Activated T-cell treated with anti-CD3 and anti-CD28 coated beads for 4 hours (primary cell): ENCODE results near the gene LRGUK.
"Not testable (repeated sequence)": the region's sequence is repeated elsewhere in the genome, so short reads cannot be mapped to it uniquely, and the experiment has no call there.

Experiments used
- DNase-seq: peaks from one replicate; pipeline ENCODE4 v3.0.0-alpha.2; 2020

The LRGUK gene

DNA sequence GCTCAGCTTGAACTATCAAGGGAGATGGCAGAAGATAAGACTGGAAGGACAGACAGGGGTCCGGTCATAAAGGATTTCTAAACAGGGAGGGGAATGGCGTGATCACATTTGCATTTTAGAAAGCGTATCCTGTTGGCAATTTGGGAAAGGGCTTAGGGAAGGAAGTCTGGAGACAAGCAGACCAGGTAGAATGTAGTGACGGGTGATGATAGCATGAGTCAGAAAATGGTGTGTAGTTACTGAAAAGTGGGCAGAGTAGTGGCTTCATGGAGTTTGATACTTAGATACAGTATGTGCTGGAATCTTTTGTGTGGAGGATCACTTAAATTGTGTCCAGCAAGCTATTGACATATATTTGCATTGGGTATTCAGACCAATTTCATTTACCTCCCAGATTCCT is 61.2 kb downstream of the LRGUK start:
- no peak for DNase-seq

- DNase-seq, result no peak
These were observed 62.4 kb downstream of the LRGUK start for GRCh38 chr7:134189559-134189958.

DNA sequence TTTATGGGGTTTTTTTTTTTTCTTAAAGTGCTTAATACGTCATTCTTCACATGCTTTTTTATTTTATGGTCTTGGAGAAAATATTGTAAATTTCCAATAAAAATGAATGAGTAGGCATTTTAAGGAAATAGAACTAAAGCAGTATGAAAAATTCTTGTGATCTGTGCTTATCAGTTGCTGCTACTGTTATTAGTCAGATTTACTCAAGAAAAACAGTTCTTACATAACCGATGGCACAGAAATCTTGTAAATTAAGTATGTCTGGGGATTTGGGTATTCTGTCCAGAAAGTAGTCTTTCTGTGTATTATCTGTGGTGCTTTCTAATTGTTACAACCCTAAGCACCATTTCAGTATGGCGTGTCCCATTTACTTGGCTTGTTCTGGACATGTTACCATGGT is 64.7 kb downstream of the LRGUK start:
- no peak for DNase-seq

DNA sequence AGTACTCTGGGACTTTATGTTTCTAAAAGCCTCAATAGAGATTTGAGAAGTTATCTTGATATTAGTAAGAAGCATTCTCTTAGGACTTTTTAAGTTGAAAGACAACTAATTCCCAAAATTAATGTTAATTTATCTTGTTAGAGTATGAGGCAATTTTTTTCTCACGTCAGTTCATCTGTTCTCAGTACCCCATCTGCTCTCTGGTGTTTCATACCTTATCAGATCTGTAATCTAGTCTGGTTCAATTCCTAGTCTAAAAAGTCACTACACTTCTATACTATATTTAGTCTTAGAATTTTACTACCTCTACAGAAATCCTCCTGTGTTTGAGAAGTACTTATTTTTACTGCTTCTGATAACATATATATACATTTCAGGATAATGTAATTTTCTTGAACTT is 66.1 kb downstream of the LRGUK start:
- no peak for DNase-seq

DNA sequence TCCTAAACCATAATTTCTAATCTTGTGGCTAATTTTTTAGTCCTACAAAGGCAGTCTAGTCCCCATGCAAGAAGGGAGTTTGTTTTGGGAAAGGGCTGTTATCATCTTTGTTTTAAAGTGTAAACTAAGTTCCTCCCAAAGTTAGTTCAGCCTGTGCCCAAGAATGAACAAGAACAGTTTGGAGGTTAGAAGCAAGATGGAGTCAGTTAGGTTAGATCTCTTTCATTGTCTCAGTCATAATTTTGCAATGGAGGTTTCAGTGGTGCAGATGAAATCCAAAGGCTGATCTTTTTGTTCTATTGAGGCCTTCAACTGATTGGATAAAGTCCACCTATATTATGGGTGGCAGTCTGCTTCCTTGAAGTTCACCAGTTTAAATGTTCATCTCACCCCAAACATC is 68.1 kb downstream of the LRGUK start:
- DNase-seq, result no peak

GRCh38 chr7:134196439-134196838 is 69.3 kb downstream of the LRGUK start:
- no peak for DNase-seq

- DNase-seq, result no peak
These were observed 70.2 kb downstream of the LRGUK start for GRCh38 chr7:134197345-134197744.

DNA sequence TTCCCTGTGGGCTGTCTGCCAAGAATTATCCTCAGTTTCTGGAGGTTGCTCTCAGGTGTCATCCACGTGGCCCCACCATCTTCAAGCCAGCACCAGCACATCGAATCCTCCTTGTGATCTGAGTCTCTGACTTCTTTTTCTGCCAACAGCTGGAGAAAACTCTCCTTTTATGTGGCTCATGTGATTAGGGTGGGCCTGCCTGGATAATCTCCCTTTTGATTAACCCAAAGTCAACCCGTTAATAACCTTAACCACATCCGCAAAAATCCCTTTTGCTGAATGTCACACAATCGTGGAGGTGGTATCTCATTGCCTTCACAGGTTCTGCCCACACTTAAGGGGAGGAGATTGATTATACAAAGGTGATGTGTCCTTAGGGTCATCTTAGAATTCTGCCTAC is 73.8 kb downstream of the LRGUK start:
- no peak for DNase-seq

DNA sequence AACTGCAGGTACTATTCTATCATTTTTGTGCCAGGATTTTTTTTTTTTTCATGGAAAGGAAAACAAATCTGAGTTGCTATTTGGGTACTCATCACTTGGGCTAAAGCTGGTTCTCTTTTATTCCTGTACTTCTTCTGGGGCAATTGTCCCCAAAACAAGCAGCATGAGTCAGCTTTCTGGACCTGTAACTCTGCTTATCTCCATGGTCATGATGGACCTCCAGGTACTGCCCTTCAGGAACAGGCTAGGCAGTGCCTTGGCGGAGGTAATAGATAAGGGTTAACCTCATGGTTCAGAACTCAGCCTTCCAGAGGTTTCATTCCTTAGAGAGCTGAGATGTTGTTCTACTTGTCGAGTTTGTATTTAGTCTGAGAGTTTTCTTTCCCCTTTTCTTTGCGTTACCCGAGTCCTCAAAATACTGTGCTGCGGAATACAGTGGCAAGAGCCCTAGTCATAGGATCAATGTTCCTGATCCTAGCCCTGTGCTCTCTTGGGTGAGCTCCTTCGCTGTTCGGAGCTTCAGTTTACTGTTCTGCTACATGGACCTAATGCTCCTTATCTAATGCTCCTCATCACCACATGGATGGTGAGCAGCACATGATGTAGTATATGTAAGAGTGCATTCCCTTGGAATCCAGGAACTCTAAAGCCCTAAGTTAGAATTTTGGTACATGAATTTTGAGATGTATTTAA is 74.6 kb downstream of the LRGUK start:
- DNase-seq, result no peak

GRCh38 chr7:134203186-134203889 is 76.2 kb downstream of the LRGUK start:
- DNase-seq, result no peak

DNA sequence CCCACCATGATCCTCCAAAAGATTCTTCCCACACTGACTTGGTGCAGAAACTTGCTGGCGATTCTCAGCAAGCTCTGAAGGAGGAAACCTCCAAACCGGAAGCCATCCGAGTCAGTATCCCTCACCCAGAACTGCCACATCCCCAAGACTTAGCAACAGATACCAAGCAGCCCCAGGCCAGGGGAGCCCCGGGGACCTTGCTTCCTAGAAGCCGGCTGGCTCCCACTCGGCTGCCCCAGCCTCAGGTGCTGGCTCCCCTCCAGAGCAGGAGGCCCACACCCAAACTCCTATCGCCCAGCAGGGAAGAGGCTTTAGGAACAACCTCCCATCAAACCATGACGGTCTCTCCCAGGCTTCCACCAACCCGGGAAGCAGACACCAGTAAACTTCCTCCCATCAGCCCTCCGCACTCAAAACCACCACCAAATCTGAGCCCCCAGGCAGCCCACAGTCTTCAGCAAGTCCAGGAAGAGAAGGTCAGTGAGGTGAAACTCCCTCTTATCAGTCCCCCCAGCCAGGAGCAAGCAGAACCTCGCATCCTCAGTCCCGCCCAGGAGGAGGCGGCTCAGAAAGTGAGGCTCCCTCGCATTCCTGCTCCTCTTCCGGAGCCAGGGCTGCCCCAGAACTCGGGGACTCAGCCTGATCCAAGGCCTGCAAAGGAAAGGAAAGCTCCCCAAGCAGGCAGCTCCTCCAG is 82.3 kb downstream of the LRGUK start:
- no peak for DNase-seq

DNA sequence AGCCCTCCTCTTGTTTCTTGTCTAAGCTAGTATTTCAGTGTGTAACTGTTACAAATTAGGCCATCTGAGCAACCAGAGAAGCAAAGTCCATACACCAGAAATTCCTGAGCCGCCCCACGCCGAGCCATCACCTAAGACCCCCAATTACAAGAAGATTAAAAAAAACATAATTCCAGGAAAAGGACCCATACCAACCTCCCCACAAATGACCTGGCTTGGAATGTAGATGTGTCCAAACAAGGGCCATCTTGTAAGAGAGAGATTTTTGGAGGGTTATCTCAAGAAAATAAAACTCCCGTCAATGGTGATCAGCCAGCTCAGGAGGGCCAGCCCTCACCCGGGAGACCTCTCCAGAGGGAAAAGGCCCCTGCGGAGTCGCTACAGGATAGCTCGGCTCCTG is 83.1 kb downstream of the LRGUK start:
- DNase-seq, result no peak

GRCh38 chr7:134210976-134211663 is 84.0 kb downstream of the LRGUK start:
- no peak for DNase-seq

GRCh38 chr7:134211817-134212216 is 84.7 kb downstream of the LRGUK start:
- DNase-seq, result no peak

GRCh38 chr7:134212576-134213546 is 85.7 kb downstream of the LRGUK start:
- no peak for DNase-seq

DNA sequence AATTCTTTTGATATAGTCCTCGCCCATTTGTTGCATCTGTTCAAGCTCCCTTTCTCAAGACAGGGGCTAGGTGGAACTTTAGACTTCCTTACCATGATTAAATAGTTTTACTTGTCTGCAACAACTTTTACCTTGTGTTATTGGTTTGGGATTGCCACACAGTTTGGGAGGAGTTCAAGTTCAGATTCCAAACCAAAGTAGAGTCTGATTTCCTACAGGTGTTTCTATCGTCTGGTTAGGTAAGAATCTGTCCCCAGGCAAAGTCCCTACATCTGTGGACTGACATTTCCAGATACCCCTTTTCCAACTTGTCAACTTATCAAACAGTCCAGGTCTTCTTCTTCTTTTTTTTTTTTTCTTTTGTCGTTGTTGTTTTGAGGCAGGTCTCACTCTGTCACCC is 93.1 kb downstream of the LRGUK start:
- DNase-seq, result no peak

DNA sequence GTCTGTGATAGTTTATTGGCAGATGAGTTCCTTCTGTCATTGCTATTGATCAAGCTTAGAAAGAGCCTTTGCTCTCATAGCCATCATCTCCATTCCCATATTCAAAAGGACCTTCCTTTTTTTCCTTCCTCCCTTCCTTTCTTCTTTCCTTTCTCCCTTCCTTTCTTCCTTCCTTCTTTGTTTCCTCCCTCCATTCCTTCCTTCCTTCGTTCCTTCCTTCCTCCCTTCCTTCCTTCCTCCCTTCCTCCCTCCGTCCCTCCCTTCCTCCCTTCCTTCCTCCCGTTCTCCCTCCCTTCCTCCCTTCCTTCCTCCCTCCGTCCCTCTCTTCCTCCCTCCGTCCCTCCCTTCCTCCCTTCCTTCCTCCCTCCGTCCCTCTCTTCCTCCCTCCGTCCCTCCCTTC is 104.2 kb downstream of the LRGUK start:
- not testable (repeated sequence) for DNase-seq

- DNase-seq, result no peak
These were observed 107.1 kb downstream of the LRGUK start for GRCh38 chr7:134234216-134234615.

DNA sequence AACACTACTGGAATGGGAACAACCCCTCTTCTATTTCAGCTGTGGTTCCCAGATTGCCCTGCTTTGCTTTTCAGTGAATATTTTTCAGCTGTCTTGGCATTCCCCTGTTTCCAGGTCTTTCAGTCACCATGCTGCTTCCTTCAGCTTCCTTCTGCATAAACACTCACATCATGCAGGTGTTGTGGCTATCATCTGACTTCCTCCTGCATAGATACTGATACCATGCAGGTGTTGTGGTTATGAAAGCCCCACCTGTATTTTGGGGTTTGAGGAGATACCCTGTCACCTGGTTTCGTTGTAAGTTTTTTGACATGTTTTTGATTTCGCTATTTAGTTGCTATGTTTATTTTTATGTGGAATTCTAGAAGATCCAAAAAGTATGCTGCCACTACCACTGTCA is 118.1 kb downstream of the LRGUK start:
- no peak for DNase-seq

DNA sequence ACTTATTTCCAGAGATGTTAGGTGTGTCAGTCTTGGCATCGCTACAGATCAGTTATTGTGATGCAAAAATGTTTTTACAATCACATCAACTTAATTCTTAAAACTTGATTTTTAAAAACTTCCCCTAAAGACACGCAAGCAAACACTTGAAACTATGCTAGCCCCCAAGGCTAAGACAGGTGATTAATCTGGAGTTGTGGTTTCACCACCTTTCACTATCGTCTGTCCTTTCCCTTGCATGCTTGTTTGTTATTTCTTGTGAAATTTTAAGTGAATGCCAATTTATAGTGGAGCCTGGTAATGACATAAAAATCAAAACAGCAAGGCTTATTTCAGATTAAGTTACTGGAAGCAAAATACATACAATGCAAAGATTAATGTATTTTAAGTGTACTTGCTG is 119.2 kb downstream of the LRGUK start:
- no peak for DNase-seq

GRCh38 chr7:134246761-134247160 is 119.6 kb downstream of the LRGUK start:
- no peak for DNase-seq

DNA sequence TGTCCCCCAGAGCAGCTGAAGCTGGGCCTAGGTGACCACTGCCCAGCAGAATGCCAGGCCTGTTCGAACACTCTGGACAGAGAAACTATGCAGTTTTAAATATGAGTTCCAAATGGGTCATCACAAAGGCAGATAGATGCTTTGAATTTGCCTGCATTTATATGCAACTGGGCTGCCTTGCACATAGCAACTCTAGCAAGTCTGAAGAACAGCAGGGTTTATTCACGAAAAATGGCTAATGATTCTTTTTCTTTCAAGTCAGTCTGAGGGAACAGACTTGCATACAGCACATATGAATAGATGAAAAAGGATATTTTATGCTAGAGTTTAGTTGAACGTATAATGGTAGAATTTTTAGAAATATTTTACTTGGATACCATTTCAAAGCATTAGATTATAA is 121.1 kb downstream of the LRGUK start:
- no peak for DNase-seq
